NT2/D1 (cell line): ENCODE results near the gene GPRC5C.

Experiments used
- SUZ12 ChIP-seq: IDR thresholded peaks from 2 replicates; pipeline ENCODE4 v1.6.1; 2011; ENCODE audit not compliant: insufficient read length, insufficient read depth; ENCODE audit errors: extremely low read depth
- YY1 ChIP-seq: IDR thresholded peaks from 2 replicates; pipeline ENCODE4 v1.6.1; 2011; ENCODE audit not compliant: insufficient read length, insufficient read depth
- ZNF274 ChIP-seq: IDR thresholded peaks from 2 replicates; pipeline ENCODE4 v1.6.1; 2011; ENCODE audit warnings: mild to moderate bottlenecking, low read depth, low read length

GRCh38 chr17:74450231-74450630 is 18.3 kb downstream of the GPRC5C start:
- no peak for TF ChIP-seq YY1
- no peak for TF ChIP-seq SUZ12
- TF ChIP-seq ZNF274, result no peak
